IPS-NIHi7 (cell line): Measurements from ENCODE around the gene TMEM190.
"Not testable (repeated sequence)": the region's sequence is repeated elsewhere in the genome, so short reads cannot be mapped to it uniquely, and the experiment has no call there.

Experiments
- DNase-seq: peaks from one replicate; pipeline ENCODE4 v3.0.0; 2012; ENCODE audit warnings: mixed read lengths; ENCODE audit errors: extremely low spot score

Gene TMEM190

GRCh38 chr19:55376241-55376933, at the start of gene TMEM190:
Gene TMEM190, plus strand, starts transcription at chr19:55376826. Its CDS starts 28 bp downstream, at chr19:55376854.
- DNase-seq: no peak

GRCh38 chr19:55328774-55329318, 47.8 kb upstream of the TMEM190 start:
- DNase-seq: not testable (repeated sequence)

GRCh38 chr19:55329791-55330190, 46.8 kb upstream of the TMEM190 start:
- not testable (repeated sequence) for DNase-seq

GRCh38 chr19:55333870-55334269, 42.8 kb upstream of the TMEM190 start:
- DNase-seq: no peak

- no peak for DNase-seq
Measured at GRCh38 chr19:55336101-55336500, 40.5 kb upstream of the TMEM190 start.

GRCh38 chr19:55339105-55339888, 37.3 kb upstream of the TMEM190 start, which contains the start of gene KMT5C:
Gene KMT5C, plus strand, starts transcription at chr19:55339876. Its CDS starts 2,061 bp downstream, at chr19:55341937.
- DNase-seq: peak; percentile 99

- no peak for DNase-seq
Measured at GRCh38 chr19:55339889-55340783, 36.5 kb upstream of the TMEM190 start.

- DNase-seq: no peak
Measured at GRCh38 chr19:55340784-55341147, 35.9 kb upstream of the TMEM190 start.

- peak; percentile 89 for DNase-seq
Measured at GRCh38 chr19:55341171-55341588, 35.4 kb upstream of the TMEM190 start.

GRCh38 chr19:55341595-55342531, 34.8 kb upstream of the TMEM190 start:
- DNase-seq: no peak

GRCh38 chr19:55344444-55344843, 32.2 kb upstream of the TMEM190 start:
- DNase-seq: no peak

- DNase-seq: no peak
Measured at GRCh38 chr19:55345101-55345817, 31.4 kb upstream of the TMEM190 start.

- no peak for DNase-seq
Measured at GRCh38 chr19:55345818-55346724, 30.6 kb upstream of the TMEM190 start.

GRCh38 chr19:55346725-55347441, 29.7 kb upstream of the TMEM190 start:
- DNase-seq: no peak

GRCh38 chr19:55347442-55348009, 29.1 kb upstream of the TMEM190 start:
- no peak for DNase-seq

- DNase-seq: no peak
Measured at GRCh38 chr19:55348317-55349034, 28.1 kb upstream of the TMEM190 start.
